HG03097 (cell line): ENCODE measurements around the gene RAB11FIP4.

Experiments used
- ATAC-seq: cut with Tn5 transposase; IDR thresholded peaks from one replicate; pipeline ENCODE4 v1.9.1; 2021; ENCODE audit not compliant: unreplicated experiment, low FRiP score

Gene RAB11FIP4

GRCh38 chr17:31456814-31457213, 65.3 kb downstream of the RAB11FIP4 start:
- no peak for ATAC-seq

DNA sequence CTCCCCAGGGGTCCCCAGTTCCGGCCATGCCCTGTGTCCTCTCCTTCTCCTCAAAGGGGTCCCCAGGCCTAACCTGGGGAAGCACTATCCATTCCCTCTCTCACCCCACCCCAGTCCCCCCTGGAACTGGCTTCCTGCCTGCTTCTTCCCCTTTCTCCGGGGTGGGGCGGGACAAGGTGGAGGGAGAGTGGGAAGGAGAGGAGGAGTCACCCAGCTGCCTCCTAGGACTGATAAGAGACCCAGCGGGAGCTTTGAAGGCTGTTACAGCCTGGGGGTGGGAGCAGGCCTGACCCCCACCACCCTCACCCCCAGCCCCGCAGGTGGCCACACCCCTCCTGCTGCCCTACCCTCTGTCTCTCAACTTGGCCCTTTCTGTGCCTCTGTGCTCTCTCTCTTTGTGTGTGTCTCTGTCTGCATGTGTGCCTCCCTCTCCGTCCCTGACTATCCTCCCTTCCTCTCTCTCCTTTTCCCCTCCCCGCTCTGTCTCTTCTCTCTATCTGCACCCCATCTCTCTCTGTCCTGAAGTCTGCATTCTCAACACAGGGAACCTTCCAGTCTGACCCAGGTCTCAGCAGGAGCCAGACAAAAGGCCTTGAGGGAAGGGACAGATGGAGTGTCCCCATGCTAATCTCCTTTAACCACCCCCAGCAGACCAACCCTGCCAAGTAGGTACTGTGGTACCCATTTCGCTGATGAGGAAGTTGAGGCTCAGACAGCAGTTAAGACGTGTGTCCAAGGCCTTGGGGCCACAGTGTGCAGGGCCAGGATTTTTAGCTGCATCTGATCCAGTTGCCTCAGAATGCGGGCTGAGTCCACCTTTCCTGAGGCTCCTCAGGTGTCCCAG, 66.1 kb downstream of the RAB11FIP4 start:
- no peak for ATAC-seq

GRCh38 chr17:31458829-31459228, 67.4 kb downstream of the RAB11FIP4 start:
- no peak for ATAC-seq

GRCh38 chr17:31459716-31460115, 68.2 kb downstream of the RAB11FIP4 start:
- no peak for ATAC-seq

DNA sequence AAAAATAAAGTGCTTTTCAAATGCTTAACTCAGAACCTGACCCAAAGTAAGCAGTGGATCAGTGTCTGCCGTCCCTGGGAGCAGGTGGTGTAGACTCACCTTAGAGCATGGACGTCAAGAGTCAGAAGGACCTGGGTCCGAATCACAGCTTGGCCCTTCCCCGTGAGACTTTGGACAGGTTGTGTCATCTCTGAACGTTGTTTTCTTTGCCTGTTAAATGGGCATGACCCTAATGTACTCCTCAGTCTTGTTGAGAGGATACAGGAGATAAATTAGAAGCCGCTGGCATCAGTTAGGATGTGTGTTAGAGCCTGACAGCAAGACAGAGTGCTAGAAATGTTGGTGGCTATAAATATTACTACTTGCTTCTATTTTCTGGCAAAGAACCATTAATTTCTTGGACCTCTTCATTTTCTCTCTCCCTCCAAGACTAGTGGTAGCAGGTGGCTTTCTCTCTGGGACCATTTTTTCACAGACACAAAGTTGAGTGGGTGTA, 68.8 kb downstream of the RAB11FIP4 start:
- no peak for ATAC-seq

DNA sequence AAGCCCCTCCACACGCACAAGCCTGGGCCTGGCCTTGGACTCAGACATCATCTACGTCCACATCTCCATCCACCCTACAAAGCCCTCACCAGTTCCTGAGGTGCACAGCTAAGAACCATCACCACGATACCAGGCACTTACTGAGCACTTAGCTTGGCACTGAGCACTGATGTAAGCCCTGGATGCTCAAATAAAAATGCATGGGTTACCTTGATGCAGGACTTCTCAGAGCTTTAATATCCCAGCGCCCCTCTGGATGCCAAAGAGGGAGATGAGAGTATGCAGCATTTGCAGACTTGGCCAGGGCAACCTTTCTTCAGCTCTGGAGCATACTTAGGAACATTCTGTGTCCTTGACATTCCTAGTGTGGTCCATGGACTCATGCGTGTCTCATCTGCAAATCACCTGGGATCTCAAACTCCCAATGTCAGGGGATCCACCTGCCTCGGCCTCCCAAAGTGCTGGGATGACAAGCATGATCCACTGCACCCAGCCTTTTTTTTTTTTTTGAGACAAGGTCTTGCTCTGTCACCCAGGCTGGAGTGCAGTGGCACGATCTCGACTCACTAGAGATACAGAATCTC, 69.8 kb downstream of the RAB11FIP4 start:
- ATAC-seq = no peak

GRCh38 chr17:31462261-31462660, 70.8 kb downstream of the RAB11FIP4 start:
- ATAC-seq = no peak

DNA sequence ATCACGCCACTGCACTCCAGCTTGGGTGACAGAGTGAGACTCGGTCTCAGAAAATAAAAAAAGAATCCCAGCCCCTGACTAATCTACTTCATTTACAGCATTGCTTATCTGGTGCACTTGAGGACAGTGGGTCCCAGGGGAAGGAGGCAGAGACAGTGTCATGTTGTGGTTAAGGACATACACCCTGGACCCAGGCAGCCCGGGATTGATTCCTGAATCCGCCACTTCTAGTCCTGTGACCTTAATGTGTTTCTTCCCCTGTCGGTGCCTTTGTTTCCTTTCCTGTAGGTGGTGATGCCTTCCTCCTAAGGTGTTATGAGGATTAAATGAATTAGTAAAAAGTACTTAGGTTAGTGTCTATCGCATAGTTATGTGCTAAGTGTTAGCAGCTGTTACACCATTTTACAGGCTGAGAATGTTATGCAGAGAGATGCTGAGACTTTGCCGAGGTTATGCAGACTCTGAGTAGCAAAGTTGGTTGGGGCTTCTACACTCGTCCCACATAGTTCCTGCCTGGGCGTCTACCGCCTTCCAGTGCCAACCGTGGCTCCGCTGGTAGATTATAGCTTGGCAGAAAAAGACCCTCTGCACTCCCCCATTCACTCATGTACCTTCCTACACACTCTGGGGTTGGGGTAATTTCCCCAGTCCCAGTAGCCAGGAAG, 74.8 kb downstream of the RAB11FIP4 start:
- ATAC-seq = no peak

DNA sequence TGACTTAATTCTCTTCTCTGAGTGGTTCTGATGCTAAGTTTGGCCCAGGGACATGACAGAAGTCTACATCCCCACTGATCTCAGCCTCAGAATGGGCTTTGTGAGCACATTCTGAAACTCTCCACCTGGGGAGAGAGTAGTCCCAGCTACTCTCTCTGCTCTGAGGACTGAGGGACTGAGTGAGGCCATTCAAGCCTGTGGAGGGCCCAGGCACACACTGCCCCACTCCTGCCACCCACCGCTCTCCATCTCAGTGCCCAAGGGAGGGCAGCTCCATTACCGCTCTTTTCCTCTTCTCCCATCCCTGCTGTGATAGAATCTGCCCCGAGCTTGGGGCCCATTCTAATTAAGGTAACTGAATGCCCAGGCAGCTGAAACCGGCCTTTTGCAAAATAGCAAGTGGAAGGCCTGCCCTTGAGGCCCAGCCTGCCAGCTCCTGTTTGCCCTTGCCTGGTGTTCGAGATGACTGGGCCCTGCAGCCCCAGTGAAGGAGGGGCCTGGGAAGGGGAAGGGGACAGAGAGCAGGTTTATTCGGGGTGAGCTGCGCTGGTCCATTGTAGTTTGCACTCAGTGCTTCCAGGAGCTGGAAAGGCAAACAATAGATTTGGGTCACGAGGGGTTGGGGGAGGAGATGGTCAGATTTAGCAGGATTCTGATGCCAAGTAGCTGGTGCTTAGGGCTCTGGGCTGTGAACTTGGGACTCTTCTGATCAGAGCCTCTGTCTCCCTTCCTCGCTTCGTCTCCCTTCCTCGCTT, 76.2 kb downstream of the RAB11FIP4 start:
- ATAC-seq = no peak

DNA sequence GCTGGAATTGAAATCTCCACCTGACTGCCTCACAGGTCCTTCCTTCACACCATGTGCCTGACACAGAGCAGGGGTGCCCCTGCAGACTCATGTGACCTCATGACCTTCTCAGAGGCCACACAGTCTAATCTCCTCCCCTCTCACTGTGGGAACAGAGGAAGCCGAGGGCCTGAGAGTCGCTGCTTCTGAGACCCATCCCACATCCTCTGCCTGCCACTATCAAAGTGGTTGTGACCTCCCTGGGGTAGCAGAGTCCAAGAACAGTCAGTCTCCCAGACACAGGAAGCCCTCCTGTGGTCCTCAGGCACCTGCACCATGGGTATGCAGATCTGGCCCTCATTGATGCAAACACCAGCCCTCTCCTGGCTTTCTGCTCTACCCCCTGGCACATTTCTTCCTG, 78.5 kb downstream of the RAB11FIP4 start:
- no peak for ATAC-seq

- no peak for ATAC-seq
Observed at GRCh38 chr17:31470592-31470991, 79.1 kb downstream of the RAB11FIP4 start.

- ATAC-seq = no peak
Observed at GRCh38 chr17:31472137-31472536, 80.7 kb downstream of the RAB11FIP4 start.

- ATAC-seq = no peak
Observed at GRCh38 chr17:31475378-31476162, 84.1 kb downstream of the RAB11FIP4 start.

DNA sequence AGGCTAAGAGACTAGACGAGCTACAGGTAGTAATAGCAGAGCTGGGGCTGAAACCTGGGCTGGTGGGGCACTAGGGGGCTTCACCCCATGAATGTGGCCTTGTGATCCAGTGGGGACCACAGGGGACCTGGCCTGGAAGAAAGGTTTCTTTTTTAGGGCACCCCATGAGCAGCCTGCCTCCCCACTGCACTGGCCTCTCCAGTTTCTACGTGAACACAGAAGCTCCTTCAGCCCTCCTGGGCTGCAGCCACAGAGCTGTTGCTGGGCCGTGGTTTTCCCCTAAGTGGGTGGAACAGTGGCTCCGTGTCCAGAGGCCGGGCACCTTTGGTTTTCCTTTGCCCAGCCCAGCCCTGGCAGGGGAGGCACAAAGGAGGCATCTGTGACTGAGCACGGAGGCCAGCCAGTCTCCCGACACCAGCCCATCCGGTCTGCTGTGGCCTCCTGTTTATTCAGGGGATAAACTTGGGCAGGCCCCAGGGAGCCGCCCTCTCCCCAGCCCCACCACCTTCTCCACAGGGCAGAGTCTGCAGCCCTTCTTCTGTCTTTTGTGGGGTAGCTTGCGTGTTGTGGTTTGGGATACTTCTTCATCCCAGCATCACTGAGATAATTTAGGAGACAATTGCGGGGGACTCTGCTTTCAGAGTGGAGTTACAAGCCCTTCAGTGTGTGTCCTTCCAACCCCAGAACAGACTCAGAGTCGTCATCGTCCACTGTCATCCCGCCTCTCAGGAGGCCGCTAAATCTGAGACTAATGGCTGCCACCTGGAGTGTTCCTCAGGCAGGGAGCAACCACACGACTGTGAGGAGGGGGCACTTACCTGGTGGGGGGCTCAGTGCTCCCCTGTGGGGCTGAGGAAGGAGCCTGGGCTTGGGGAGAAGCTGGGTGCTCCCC, 85.3 kb downstream of the RAB11FIP4 start:
- no peak for ATAC-seq

DNA sequence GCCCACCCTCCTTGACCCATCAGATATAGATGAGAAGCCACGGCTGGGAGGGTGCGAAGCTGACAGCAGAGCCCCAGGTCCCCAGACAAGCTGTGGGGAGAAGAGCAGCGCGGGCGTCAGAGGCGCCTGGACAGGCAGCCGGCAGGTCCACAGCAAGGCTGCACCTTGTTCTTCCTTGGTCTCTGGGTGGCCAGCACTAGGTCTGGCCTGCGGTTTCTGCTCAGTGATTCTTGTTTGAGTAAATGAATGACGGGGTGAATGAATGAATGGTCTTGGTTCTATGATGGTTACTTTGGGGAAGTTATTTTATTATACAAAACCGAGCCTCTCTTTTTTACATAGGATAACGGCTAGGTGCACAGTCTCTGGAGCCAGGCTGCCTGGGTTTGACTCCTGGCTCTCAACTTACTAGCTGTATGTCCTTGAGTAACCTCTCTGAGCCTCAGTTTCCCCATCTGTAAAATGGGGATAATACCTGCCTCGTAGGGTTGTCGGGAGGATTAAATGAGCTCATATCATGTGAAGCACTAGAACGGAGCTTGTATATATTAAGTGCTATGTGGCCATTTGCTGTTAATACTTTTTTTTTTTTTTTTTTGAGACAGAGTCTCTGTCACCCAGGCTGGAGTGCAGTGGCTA, 86.1 kb downstream of the RAB11FIP4 start:
- no peak for ATAC-seq

DNA sequence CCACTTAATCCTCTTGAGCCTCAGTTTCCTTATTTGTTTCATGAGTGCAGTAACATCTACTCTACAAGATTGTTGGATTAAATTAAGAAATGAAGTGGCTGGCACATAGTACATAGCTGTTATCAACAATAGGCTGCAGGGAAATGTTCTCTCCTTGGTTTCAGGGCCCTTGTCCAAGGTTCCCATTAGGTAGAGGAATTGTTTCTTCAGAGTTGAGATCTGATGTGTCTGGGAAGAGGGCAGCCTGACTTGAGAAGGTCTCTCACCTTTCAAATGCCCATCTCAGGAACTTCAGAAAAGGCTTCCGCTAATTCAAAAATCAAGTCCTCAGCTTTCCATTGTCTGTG, 87.6 kb downstream of the RAB11FIP4 start:
- ATAC-seq = no peak

DNA sequence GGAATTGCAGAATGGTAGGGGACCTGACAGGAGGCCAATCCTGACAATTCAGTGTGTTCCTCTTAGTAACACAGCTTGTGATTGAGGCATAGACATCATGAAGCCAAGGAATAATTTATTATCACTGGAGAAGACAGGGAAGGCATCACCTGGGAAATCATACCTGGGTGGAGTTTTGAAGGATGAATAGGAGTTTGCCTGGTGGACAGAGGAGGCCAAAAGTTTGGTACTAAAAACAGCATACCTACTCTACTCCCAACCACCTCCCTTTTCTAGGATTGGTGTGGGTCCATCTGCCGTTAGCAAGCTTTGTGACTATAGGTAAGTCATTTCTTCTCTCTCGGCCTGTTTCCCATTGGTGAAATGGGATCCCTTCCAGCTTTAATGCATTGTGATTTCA, 88.0 kb downstream of the RAB11FIP4 start:
- ATAC-seq = no peak

GRCh38 chr17:31480067-31480466, 88.6 kb downstream of the RAB11FIP4 start:
- ATAC-seq = no peak
